ENCODE data around the gene POLR2B.

POLR2B gene

GRCh38 chr4:56941403-56941802, 37.3 kb upstream of the POLR2B start:
- no peak for DNase-seq (ENCODE audit: low read depth)
- no peak for TF ChIP-seq CTCF (IDR thresholded peaks at IDR 0.05; ENCODE audit: low read depth, low read length, missing control alignments)
- no peak overlapping the region for H3K4me3 ChIP-seq (ENCODE audit: low read depth, low read length)

DNA sequence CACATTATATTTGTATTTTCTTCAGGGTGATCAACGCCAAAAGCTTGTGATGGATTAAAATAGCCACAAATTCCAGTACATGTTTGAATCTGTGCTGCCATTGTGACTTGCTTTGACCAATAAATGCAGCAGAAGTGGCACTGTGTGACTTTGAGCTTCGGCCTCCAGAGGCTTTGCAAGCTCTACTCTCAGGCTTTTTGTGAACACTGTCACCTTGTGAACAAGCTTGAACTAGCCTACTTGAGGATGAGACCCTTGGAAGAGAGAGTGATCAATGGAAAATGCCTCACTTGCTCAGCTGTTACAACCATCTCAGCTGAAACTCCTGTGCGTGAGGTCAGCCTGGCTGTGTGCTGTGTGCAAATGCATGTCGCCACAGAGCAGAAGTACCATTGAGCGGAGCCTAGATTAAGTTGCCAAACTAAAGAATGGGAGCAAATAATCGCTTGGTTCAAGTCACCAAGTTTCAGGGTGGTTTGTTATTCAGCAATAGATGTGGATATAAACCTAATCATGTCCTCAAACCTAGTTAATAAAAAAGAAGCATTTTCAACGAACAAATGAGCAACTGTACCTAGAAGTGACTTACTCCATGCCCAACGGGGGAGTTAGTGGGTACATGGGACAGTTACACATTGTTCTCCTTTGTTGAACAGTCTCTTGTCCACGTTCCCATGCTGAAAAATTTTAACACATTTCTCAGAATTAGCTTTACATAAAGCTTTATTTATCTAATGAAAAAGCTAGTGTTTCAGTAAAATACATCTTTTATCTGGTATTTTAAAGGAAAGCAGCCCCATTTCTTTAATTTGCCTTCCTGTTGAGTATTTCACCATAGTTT, 24.8 kb upstream of the POLR2B start:
- DNase-seq (ENCODE audit: low read depth), result no peak
- H3K4me3 ChIP-seq (ENCODE audit: low read depth, low read length), result no peak overlapping the region
- TF ChIP-seq CTCF (IDR thresholded peaks at IDR 0.05; ENCODE audit: low read depth, low read length, missing control alignments), result no peak

- no peak for TF ChIP-seq CTCF (IDR thresholded peaks at IDR 0.05; ENCODE audit: low read depth, low read length, missing control alignments)
- no peak overlapping the region for H3K4me3 ChIP-seq (ENCODE audit: low read depth, low read length)
- DNase-seq (ENCODE audit: low read depth), result no peak
These were observed 20.6 kb upstream of the POLR2B start for GRCh38 chr4:56958111-56958517.

DNA sequence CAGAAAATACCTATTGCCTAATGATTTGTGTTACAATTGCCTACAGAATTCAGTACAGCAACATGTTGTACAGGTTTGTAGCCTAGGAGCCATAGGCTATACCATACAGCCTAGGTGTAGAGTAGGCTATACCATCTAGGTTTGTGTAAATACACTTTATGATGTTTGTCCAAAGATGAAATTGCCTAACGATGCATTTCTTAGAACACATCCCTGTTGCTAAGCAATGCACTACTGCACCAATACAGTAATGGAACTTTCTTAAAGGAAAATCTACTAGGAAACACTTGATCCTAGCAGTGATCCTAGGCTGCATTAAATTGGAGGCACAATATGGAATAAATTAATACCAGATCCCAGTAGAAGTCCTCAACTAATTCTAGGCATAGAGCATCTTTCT, 19.6 kb upstream of the POLR2B start:
- DNase-seq (ENCODE audit: low read depth), result no peak
- H3K4me3 ChIP-seq (ENCODE audit: low read depth, low read length), result no peak overlapping the region
- TF ChIP-seq CTCF (IDR thresholded peaks at IDR 0.05; ENCODE audit: low read depth, low read length, missing control alignments), result no peak

DNA sequence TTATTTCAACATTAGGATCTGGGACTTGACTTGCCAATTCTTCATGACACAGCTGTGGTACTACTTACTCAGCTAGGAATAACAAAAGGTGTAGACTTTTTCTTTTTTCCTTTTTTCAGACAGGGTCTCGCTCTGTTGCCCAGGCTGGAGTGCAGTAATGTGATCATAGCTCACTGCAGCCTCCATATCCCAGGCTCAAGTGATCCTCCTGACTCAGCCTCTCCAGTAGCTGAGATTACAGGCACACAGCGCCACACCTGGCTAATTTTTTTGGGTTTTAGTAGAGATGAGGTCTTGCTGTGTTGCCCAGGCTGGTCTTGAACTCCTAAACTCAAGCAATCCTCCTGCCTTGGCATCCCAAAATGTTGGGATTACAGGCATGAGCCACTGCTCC, 17.6 kb upstream of the POLR2B start:
- TF ChIP-seq CTCF (IDR thresholded peaks at IDR 0.05; ENCODE audit: low read depth, low read length, missing control alignments), result no peak
- no peak overlapping the region for H3K4me3 ChIP-seq (ENCODE audit: low read depth, low read length)
- DNase-seq (ENCODE audit: low read depth), result no peak

DNA sequence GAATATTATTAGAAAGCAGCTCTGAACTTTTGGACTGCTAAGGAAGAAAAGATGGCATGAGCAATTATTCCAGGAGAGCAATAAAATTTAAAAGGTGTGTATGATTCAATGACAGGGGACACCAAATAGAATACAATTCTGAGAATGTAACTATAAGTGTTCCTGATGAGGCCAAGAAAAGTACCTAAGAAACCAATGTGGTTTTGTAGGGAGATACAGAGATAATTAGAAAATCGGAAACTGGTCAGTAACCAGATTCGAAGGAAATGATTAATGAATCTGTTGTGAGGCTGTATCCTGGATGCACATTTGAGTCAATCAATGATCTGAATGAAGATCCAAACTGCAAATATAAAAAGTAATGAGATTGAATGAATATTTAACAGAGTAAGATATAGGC, 7.3 kb upstream of the POLR2B start:
- H3K4me3 ChIP-seq (ENCODE audit: low read depth, low read length), result no peak overlapping the region
- no peak for DNase-seq (ENCODE audit: low read depth)
- TF ChIP-seq CTCF (IDR thresholded peaks at IDR 0.05; ENCODE audit: low read depth, low read length, missing control alignments), result no peak

- no peak overlapping the region for H3K4me3 ChIP-seq (ENCODE audit: low read depth, low read length)
- DNase-seq (ENCODE audit: low read depth), result no peak
- TF ChIP-seq CTCF (IDR thresholded peaks at IDR 0.05; ENCODE audit: low read depth, low read length, missing control alignments), result no peak
These were observed 6.3 kb upstream of the POLR2B start for GRCh38 chr4:56972389-56972788.
